GM12878 (cell line): ENCODE data around the gene OCA2. TPM values are rescaled to one million over a fixed set of nuclear protein-coding genes. Genes with fewer than 3 reads are reported as not detected.

Experiments
- ATAC-seq: fragments of 200-7000 bp; cut with Tn5 transposase; 3 replicates; pipeline ENCODE4 v1.9.1; 2020; ENCODE audit warnings: mild to moderate bottlenecking, moderate library complexity
- BruUV-seq: library from RNA; stranded (reverse); fragments of 400-500 nt; replicated peaks from 2 replicates; lab custom pipeline; 2021; lab: Mats Ljungman, UMichigan
- CTCF ChIA-PET: fragments of 300-600 bp; sonication (Branson Sonifier 250); formaldehyde crosslinking; extraction: SDS; loops from one replicate; lab custom pipeline; 2021; ENCODE audit warnings: inconsistent platforms; lab: Yijun Ruan, JAX
- POLR2A ChIA-PET: fragments of 350-600 bp; formaldehyde crosslinking; extraction: SDS; loops from one replicate; lab custom pipeline; 2021; ENCODE audit warnings: inconsistent platforms; lab: Charles Lee
- RAD21 ChIA-PET: fragments of 300-600 bp; sonication (Branson Sonifier 250); formaldehyde crosslinking; loops from one replicate; lab custom pipeline; 2023; ENCODE audit warnings: antibody characterized with exemption; ENCODE audit not compliant: unreplicated experiment; lab: Charles Lee
- SMC1A ChIA-PET: fragments of 300-600 bp; sonication (Branson Sonifier 250); formaldehyde crosslinking; loops from one replicate; lab custom pipeline; 2023; ENCODE audit not compliant: unreplicated experiment, uncharacterized antibody; lab: Charles Lee
- DNase-seq: peaks from one replicate; pipeline ENCODE4 v3.0.0-alpha.2; 2011; ENCODE audit warnings: low read depth, low spot score
- FAIRE-seq: peaks from 3 replicates; lab custom pipeline; 2011; peaks lifted over from hg19 to GRCh38; lab: Jason Lieb, UNC
- H2AFZ ChIP-seq: 2 replicates; pipeline ENCODE4 v1.6.0; 2011; ENCODE audit warnings: low read depth, low read length, control low read depth; ENCODE audit not compliant: control insufficient read depth
- H3K27ac ChIP-seq: 2 replicates; pipeline ENCODE4 v1.5.1; 2011; ENCODE audit warnings: control low read depth; ENCODE audit not compliant: control insufficient read depth, insufficient read depth
- H3K27me3 ChIP-seq, 2 experiments: replicated peaks in 1 of 2; 2 replicates each; pipeline versions ENCODE4 v1.6.0 to v1.6.1; 2011; ENCODE audit warnings: low read length in 1 of 2; ENCODE audit not compliant: control insufficient read depth in 2 of 2, insufficient read depth in 2 of 2
- H3K36me3 ChIP-seq, 2 experiments: 2 replicates each; pipeline ENCODE4 v1.5.1; 2011; ENCODE audit warnings: low read length in 1 of 2; ENCODE audit not compliant: control insufficient read depth in 2 of 2, insufficient read depth in 2 of 2
- H3K4me1 ChIP-seq: 2 replicates; pipeline ENCODE4 v1.6.1; 2011; ENCODE audit warnings: mild to moderate bottlenecking, low read length, moderate library complexity, mixed read lengths; ENCODE audit not compliant: control insufficient read depth, insufficient read depth
- H3K4me2 ChIP-seq: 2 replicates; pipeline ENCODE4 v1.6.0; 2011; ENCODE audit warnings: control low read depth; ENCODE audit not compliant: control insufficient read depth, insufficient read depth
- H3K4me3 ChIP-seq: fragments of 200-600 bp; sonication (generic); 2 replicates; pipeline ENCODE4 v1.5.1; 2016
- H3K79me2 ChIP-seq: 2 replicates; pipeline ENCODE4 v1.6.0; 2011; ENCODE audit warnings: low read length; ENCODE audit not compliant: control insufficient read depth, insufficient read depth
- H3K9ac ChIP-seq: 2 replicates; pipeline ENCODE4 v1.8.0; 2011; ENCODE audit warnings: low read length, control low read depth, mixed read lengths; ENCODE audit not compliant: control insufficient read depth, insufficient read depth
- H3K9me3 ChIP-seq: replicated peaks from 3 replicates; pipeline ENCODE4 v1.5.1; 2011; ENCODE audit warnings: mild to moderate bottlenecking, low read length; ENCODE audit not compliant: control insufficient read depth, insufficient read depth
- H4K20me1 ChIP-seq: 2 replicates; pipeline ENCODE4 v1.6.0; 2011; ENCODE audit not compliant: control insufficient read depth, insufficient read depth
- CBFB ChIP-seq: IDR thresholded peaks from 2 replicates; pipeline ENCODE4 v1.6.1; 2016; ENCODE audit warnings: antibody characterized with exemption, low read depth
- CREB1 ChIP-seq: IDR thresholded peaks from 2 replicates; pipeline ENCODE4 v1.6.1; 2012; ENCODE audit warnings: low read depth, mild to moderate bottlenecking, inconsistent platforms
- ESRRA ChIP-seq: IDR thresholded peaks from 2 replicates; pipeline ENCODE4 v1.6.1; 2012; ENCODE audit warnings: mild to moderate bottlenecking, low read length, improper control_type of control experiment
- ETV6 ChIP-seq, 2 experiments: fragments of 450-650 bp in 1 of 2; IDR thresholded peaks in 1 of 2; conservative IDR thresholded peaks in 1 of 2; 2 replicates each; pipeline ENCODE4 v1.6.1; 2014; ENCODE audit warnings: antibody characterized with exemption in 1 of 2, borderline replicate concordance in 1 of 2, low read depth in 1 of 2, mild to moderate bottlenecking in 1 of 2, moderate library complexity in 1 of 2
- HDAC6 ChIP-seq: fragments of 200-600 bp; sonication (generic); IDR thresholded peaks from one replicate; pipeline ENCODE4 v1.8.0; 2017; ENCODE audit warnings: antibody characterized with exemption; ENCODE audit not compliant: unreplicated experiment
- IKZF2 ChIP-seq, 2 experiments: fragments of 450-650 bp; IDR thresholded peaks; 2 replicates each; pipeline ENCODE4 v1.6.1; 2017; ENCODE audit warnings: mild to moderate bottlenecking in 2 of 2, moderate library complexity in 2 of 2
- MEF2B ChIP-seq: fragments of 450-650 bp; IDR thresholded peaks from 2 replicates; pipeline ENCODE4 v1.6.1; 2018; ENCODE audit warnings: mild to moderate bottlenecking, moderate library complexity; ENCODE audit not compliant: partially characterized antibody, poor library complexity, severe bottlenecking
- MXI1 ChIP-seq: fragments of 150-350 bp; IDR thresholded peaks from 2 replicates; pipeline ENCODE4 v1.6.1; 2011; ENCODE audit warnings: low read depth, mild to moderate bottlenecking, inconsistent platforms, low read length, improper control_type of control experiment
- POLR2AphosphoS2 ChIP-seq: IDR thresholded peaks from 2 replicates; pipeline ENCODE4 v1.6.1; 2011; ENCODE audit warnings: low read depth, mild to moderate bottlenecking, low read length, improper control_type of control experiment, moderate library complexity
- RBBP5 ChIP-seq: fragments of 200-600 bp; sonication (generic); conservative IDR thresholded peaks from 2 replicates; pipeline ENCODE4 v1.6.1; 2016
- SMAD1 ChIP-seq: fragments of 450-650 bp; IDR thresholded peaks from 2 replicates; pipeline ENCODE4 v1.6.1; 2018; ENCODE audit warnings: mild to moderate bottlenecking, low read depth; ENCODE audit not compliant: partially characterized antibody
- TARDBP ChIP-seq: IDR thresholded peaks from 2 replicates; pipeline ENCODE4 v1.6.1; 2016; ENCODE audit warnings: borderline replicate concordance
- TBL1XR1 ChIP-seq: IDR thresholded peaks from 2 replicates; pipeline ENCODE4 v1.6.1; 2012; ENCODE audit warnings: low read depth, low read length, improper control_type of control experiment
- ZBED1 ChIP-seq: IDR thresholded peaks from 2 replicates; pipeline ENCODE4 v1.6.1; 2016; ENCODE audit warnings: borderline replicate concordance
- WGBS: methylation state at CpG from one replicate; pipeline ENCODE4 v1.1.6; 2016; ENCODE audit warnings: low lambda C conversion rate; ENCODE audit not compliant: insufficient replicate concordance, insufficient coverage; ENCODE audit errors: missing lambda C conversion rate; 5-methylcytosine and 5-hydroxymethylcytosine counted together
- in situ Hi-C: fragments of 300-500 bp; cut with MboI; formaldehyde crosslinking; loops from 9 replicates; pipeline ENCODE4 v1.14.3; 2018; ENCODE audit warnings: mixed read lengths
- intact Hi-C: fragments of 100-400 bp; cut with micrococcal nuclease; formaldehyde crosslinking; loops from one replicate; pipeline ENCODE4 v1.14.2; 2022; ENCODE audit not compliant: unreplicated experiment
- polyA plus RNA-seq, 11 experiments: library from polyadenylated mRNA; depleted of rRNA in 4 of 11; unstranded in 6 of 11; stranded (reverse) in 5 of 11; fragments of >200 nt; fragmentation: Nextera tagmentation in 4 of 11; fragmentation: Illumina TruSeq in 1 of 11; extraction: Ambion mirVana in 4 of 11; extraction: Trizol in 1 of 11; gene quantifications; 1 replicate in 1 of 11; 2 replicates in 10 of 11; pipeline versions ENCODE4 v1.2.1 to v1.2.3, GENCODE V29; 2011 to 2016; ENCODE audit warnings: inconsistent platforms in 2 of 11, missing spikeins in 2 of 11, low read depth in 1 of 11
- total RNA-seq, 4 experiments: library from RNA; depleted of rRNA in 3 of 4; stranded (reverse); fragments of >200 nt in 3 of 4; fragmentation: Illumina TruSeq in 1 of 4; extraction: Trizol in 1 of 4; gene quantifications; 2 replicates each; pipeline versions ENCODE4 v1.2.1 to v1.2.3, GENCODE V29; 2013 to 2021
- TF ChIP-seq, protein P1 (sequence below): fragments of 450-650 bp; IDR thresholded peaks from 2 replicates; pipeline ENCODE4 v1.6.1; 2016; ENCODE audit warnings: mild to moderate bottlenecking

OCA2 gene
- total and polyA plus RNA-seq, 10 of the 15 experiments (the other 5 are each of a cell fraction or from before 2014, with no cell fraction given) = 0.04 to 1.8 TPM; not detected in 8

GRCh38 chr15:28130651-28131050 is 31.5 kb upstream of the OCA2 start (continued):
- no peak for TF ChIP-seq MEF2B
- TF ChIP-seq, protein P1, sequence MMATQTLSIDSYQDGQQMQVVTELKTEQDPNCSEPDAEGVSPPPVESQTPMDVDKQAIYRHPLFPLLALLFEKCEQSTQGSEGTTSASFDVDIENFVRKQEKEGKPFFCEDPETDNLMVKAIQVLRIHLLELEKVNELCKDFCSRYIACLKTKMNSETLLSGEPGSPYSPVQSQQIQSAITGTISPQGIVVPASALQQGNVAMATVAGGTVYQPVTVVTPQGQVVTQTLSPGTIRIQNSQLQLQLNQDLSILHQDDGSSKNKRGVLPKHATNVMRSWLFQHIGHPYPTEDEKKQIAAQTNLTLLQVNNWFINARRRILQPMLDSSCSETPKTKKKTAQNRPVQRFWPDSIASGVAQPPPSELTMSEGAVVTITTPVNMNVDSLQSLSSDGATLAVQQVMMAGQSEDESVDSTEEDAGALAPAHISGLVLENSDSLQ = no peak

GRCh38 chr15:28129231-28129848 is 30.2 kb upstream of the OCA2 start:
- RAD21 ChIA-PET = no interaction called here
- H4K20me1 ChIP-seq = no peaks in the 10 kb centered on the region

More at GRCh38 chr15:28129231-28129848, 30.2 kb upstream of the OCA2 start:
- Histone ChIP-seq H3K4me1 (no peaks in the 10 kb centered on the region), H3K79me2 (no peaks in the 10 kb centered on the region), H3K9ac (no peak overlapping the region), H3K4me3 (no peak overlapping the region), H3K4me2 (no peak overlapping the region), H3K27me3 (no peaks in the 10 kb centered on the region), H3K27ac (no peak overlapping the region), H3K9me3 (no peaks in the 10 kb centered on the region), H2AFZ (no peak overlapping the region), H3K36me3 (peaks cover 13 to 21% of the 10 kb centered on the region in 2 experiments; a peak in 3 of 4 replicates)
- intact Hi-C loops = no loop called here
- DNase-seq (no peak), ATAC-seq (no peak), FAIRE-seq (no peak)
- BruUV-seq = no TSS peak
- TF ChIP-seq CBFB = no peak
- TF ChIP-seq CREB1 = no peak
- no peak for TF ChIP-seq SMAD1
- TF ChIP-seq IKZF2 (IDR thresholded peaks at IDR 0.05) = no peak
- TF ChIP-seq ZBED1 = no peak
- TF ChIP-seq MXI1 = no peak
- TF ChIP-seq TARDBP = no peak
- no peak for TF ChIP-seq RBBP5
- no peak for TF ChIP-seq ETV6 (conservative IDR thresholded peaks at IDR 0.05 in 1 of 2, IDR thresholded peaks at IDR 0.05 in 1 of 2; ENCODE audit: borderline replicate concordance in 1 of 2, low read depth in 1 of 2)
- TF ChIP-seq ESRRA = no peak
- no peak for TF ChIP-seq POLR2AphosphoS2
- TF ChIP-seq HDAC6 = no peak
- no peak for TF ChIP-seq TBL1XR1
- ChIA-PET POLR2A (interaction anchor here (0.6 kb wide), 1 partner anchor 130 kb away, joined by 5 read pairs; no protein-coding TSS in a partner anchor), SMC1A (no interaction called here), CTCF (no interaction called here)
- in situ Hi-C loops = no loop called here
- 86% methylated on average over 8 of the region's 9 CpGs for WGBS
